ENCODE measurements around the gene CYSLTR2.
"Not testable (repeated sequence)": the region's sequence is repeated elsewhere in the genome, so short reads cannot be mapped to it uniquely, and the experiment has no call there.

The CYSLTR2 gene

GRCh38 chr13:48667136-48667535 is 13.4 kb downstream of the CYSLTR2 start:
- no peak overlapping the region for H3K4me3 ChIP-seq (ENCODE audit: low read depth, low read length)
- DNase-seq (ENCODE audit: low read depth): no peak
- TF ChIP-seq CTCF (conservative IDR thresholded peaks at IDR 0.05; ENCODE audit: low read depth, low read length): no peak

- H3K4me3 ChIP-seq (ENCODE audit: low read depth, low read length); DNase-seq (ENCODE audit: low read depth): not testable (repeated sequence)
Observed at GRCh38 chr13:48671421-48671820, 17.7 kb downstream of the CYSLTR2 start.

DNA sequence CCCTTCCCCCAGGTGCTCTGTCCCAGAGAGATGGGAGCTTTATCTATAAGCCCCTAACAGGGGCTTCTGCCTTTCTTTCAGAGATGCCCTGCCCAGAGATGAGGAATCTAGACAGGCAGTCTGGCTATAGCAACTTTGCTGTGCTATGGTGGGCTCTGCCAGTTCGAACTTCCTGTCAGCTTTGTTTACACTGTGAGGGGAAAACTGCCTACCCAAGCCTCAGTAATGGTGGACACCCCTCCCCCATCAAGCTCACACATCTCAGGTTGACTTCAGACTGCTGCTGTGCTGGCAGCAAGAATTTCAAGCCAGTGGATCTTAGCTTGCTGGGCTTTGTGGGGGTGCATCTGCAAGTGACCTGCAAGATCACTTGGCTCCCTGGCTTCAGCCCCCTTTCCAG is 21.5 kb downstream of the CYSLTR2 start:
- DNase-seq (ENCODE audit: low read depth): no peak
- no peak for TF ChIP-seq CTCF (conservative IDR thresholded peaks at IDR 0.05; ENCODE audit: low read depth, low read length)
- H3K4me3 ChIP-seq (ENCODE audit: low read depth, low read length): no peak overlapping the region

- TF ChIP-seq CTCF (conservative IDR thresholded peaks at IDR 0.05; ENCODE audit: low read depth, low read length): no peak
Observed at GRCh38 chr13:48678316-48678715, 24.6 kb downstream of the CYSLTR2 start.

DNA sequence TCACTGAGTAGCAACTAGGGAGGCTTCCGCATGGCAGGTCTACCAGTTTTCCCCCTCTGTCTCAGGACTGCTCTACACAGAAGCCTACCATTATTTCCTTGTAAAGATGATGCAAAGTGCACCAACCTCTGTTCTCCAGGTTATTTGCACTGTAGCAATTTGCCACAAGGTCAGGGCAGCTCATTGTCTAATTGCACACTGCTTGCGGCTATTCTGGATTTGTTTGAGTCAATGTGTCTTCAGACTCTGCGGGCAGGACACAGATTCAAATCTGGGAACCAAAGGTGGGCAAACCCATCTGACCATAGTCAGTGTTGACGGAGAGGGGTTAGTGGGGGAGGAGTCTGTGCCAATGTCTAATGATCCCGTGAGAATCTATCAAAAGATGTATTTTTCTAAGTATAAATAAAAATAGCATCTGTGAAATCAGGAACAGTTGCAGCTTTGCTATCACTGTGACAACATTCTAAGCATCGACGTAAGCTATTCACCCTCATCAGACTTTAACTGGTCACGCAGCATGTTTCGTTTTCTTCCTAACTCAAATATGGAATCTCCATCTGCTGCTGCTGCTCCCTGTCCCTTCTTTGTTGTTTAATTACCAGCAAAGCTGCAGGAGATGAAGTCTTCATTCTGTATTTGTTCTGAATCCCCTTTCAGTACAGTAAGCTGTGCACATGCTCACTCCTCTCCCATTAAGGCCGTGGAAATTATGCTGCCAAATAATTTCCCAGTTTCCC is 26.4 kb downstream of the CYSLTR2 start:
- H3K4me3 ChIP-seq (ENCODE audit: low read depth, low read length): no peak overlapping the region

More at GRCh38 chr13:48678316-48678715, 24.6 kb downstream of the CYSLTR2 start:
- H3K4me3 ChIP-seq (ENCODE audit: low read depth, low read length): no peak overlapping the region
- no peak for DNase-seq (ENCODE audit: low read depth)

GRCh38 chr13:48680756-48681392 is 27.1 kb downstream of the CYSLTR2 start:
- no peak overlapping the region for H3K4me3 ChIP-seq (ENCODE audit: low read depth, low read length)
- no peak for DNase-seq (ENCODE audit: low read depth)
- TF ChIP-seq CTCF (conservative IDR thresholded peaks at IDR 0.05; ENCODE audit: low read depth, low read length): no peak

More for the DNA sequence above, 26.4 kb downstream of the CYSLTR2 start:
- no peak for DNase-seq (ENCODE audit: low read depth)
- no peak for TF ChIP-seq CTCF (conservative IDR thresholded peaks at IDR 0.05; ENCODE audit: low read depth, low read length)

DNA sequence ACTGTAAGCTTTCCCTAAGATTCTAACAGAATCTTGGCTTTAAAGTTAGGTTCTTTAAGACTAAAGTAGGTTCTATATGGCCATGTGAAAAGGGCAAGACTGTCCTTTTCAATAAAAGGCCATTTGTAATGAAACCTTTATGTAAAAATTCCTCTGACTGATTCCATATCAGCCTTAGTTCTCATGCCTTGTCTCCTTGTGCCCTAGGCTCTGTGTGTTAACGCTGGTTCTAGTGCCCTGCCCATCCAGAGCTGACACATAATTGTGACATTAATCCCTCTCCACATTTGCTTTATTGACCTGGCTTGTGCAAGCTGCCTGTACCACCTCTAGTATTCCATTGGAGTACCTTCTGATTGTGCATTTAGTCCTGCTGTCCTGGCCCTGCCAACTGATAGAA is 28.2 kb downstream of the CYSLTR2 start:
- TF ChIP-seq CTCF (conservative IDR thresholded peaks at IDR 0.05; ENCODE audit: low read depth, low read length): no peak
- no peak for DNase-seq (ENCODE audit: low read depth)
- no peak overlapping the region for H3K4me3 ChIP-seq (ENCODE audit: low read depth, low read length)
